ENCODE results near the gene ZNF205. TPM values are rescaled to one million over a fixed set of nuclear protein-coding genes. Genes with fewer than 3 reads are reported as not detected.

The ZNF205 gene
- total and polyA plus RNA-seq, 2 experiments from 2014 or later: 16.6 to 29.1 TPM

DNA sequence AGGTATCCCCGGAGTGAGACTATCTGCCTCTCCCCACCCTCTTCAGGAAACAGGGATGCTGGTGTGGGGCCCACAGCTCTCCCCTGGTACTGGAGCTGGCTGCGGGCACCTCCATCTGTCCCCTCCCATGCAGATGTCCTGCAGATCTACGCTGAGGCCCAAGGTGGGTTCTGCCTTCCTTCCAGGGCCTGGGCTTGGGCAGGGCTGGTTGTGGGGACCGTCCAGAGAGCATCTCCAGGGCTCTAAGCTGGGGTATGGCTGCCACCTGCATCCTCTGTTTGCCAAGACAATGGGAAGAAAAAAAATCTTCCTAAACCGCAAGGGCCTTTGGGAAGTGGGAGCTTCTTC is 35.3 kb downstream of the ZNF205 start:
- Histone ChIP-seq H3K4me2 (no peak overlapping the region), H2AFZ (no peak overlapping the region), H3K4me3 (no peak overlapping the region), H3K4me1 (ENCODE audit: insufficient read depth) (peaks cover 5% of the 10 kb centered on the region; the same call in 1 of the 2 replicates), H3K9me2 (ENCODE audit: insufficient read depth) (no peaks in the 10 kb centered on the region), H3K27ac (ENCODE audit: low read depth) (no peak overlapping the region), H3K79me2 (replicated peaks; ENCODE audit: insufficient read depth) (no peaks in the 10 kb centered on the region), H3K27me3 (ENCODE audit: insufficient read depth) (peaks cover 16% of the 10 kb centered on the region), H3K36me3 (ENCODE audit: insufficient read depth) (no peaks in the 10 kb centered on the region), H3F3A (replicated peaks; ENCODE audit: low read depth) (peaks cover 27% of the 10 kb centered on the region), H4K20me1 (replicated peaks; ENCODE audit: insufficient read depth) (no peaks in the 10 kb centered on the region)
- Mint-ChIP-seq H3K9me3 (peaks cover 9% of the 10 kb centered on the region), H3K27ac (no peak overlapping the region), H3K4me1 (peaks cover 10% of the 10 kb centered on the region), H3K36me3 (ENCODE audit: low read depth) (peaks cover 5% of the 10 kb centered on the region; the same call in 2 of the 3 replicates), H3K27me3 (ENCODE audit: insufficient read depth, low read depth, poor library complexity) (peaks cover 32% of the 10 kb centered on the region), H3K4me3 (no peak overlapping the region)
- ATAC-seq (no peak), DNase-seq (ENCODE audit: low spot score) (no peak)
- TF ChIP-seq CREB1 (CRISPR knock-in tag; IDR thresholded peaks at IDR 0.05; ENCODE audit: low read depth) (no peak), EZH2phosphoT487 (IDR thresholded peaks at IDR 0.05; ENCODE audit: unreplicated experiment) (no peak), JUNB (IDR thresholded peaks at IDR 0.05; ENCODE audit: unreplicated experiment) (no peak), ZNF331 (CRISPR knock-in tag; IDR thresholded peaks at IDR 0.05; ENCODE audit: low read depth) (no peak), POLR2AphosphoS5 (IDR thresholded peaks at IDR 0.05; ENCODE audit: low read depth) (no peak), NANOG (IDR thresholded peaks at IDR 0.05; ENCODE audit: borderline replicate concordance) (no peak), STAT1 (IDR thresholded peaks at IDR 0.05; ENCODE audit: unreplicated experiment) (no peak), ETS1 (IDR thresholded peaks at IDR 0.05) (no peak), EZH2 (IDR thresholded peaks at IDR 0.05; ENCODE audit: low read depth, unreplicated experiment) (no peak)
- TF ChIP-seq, protein P1, sequence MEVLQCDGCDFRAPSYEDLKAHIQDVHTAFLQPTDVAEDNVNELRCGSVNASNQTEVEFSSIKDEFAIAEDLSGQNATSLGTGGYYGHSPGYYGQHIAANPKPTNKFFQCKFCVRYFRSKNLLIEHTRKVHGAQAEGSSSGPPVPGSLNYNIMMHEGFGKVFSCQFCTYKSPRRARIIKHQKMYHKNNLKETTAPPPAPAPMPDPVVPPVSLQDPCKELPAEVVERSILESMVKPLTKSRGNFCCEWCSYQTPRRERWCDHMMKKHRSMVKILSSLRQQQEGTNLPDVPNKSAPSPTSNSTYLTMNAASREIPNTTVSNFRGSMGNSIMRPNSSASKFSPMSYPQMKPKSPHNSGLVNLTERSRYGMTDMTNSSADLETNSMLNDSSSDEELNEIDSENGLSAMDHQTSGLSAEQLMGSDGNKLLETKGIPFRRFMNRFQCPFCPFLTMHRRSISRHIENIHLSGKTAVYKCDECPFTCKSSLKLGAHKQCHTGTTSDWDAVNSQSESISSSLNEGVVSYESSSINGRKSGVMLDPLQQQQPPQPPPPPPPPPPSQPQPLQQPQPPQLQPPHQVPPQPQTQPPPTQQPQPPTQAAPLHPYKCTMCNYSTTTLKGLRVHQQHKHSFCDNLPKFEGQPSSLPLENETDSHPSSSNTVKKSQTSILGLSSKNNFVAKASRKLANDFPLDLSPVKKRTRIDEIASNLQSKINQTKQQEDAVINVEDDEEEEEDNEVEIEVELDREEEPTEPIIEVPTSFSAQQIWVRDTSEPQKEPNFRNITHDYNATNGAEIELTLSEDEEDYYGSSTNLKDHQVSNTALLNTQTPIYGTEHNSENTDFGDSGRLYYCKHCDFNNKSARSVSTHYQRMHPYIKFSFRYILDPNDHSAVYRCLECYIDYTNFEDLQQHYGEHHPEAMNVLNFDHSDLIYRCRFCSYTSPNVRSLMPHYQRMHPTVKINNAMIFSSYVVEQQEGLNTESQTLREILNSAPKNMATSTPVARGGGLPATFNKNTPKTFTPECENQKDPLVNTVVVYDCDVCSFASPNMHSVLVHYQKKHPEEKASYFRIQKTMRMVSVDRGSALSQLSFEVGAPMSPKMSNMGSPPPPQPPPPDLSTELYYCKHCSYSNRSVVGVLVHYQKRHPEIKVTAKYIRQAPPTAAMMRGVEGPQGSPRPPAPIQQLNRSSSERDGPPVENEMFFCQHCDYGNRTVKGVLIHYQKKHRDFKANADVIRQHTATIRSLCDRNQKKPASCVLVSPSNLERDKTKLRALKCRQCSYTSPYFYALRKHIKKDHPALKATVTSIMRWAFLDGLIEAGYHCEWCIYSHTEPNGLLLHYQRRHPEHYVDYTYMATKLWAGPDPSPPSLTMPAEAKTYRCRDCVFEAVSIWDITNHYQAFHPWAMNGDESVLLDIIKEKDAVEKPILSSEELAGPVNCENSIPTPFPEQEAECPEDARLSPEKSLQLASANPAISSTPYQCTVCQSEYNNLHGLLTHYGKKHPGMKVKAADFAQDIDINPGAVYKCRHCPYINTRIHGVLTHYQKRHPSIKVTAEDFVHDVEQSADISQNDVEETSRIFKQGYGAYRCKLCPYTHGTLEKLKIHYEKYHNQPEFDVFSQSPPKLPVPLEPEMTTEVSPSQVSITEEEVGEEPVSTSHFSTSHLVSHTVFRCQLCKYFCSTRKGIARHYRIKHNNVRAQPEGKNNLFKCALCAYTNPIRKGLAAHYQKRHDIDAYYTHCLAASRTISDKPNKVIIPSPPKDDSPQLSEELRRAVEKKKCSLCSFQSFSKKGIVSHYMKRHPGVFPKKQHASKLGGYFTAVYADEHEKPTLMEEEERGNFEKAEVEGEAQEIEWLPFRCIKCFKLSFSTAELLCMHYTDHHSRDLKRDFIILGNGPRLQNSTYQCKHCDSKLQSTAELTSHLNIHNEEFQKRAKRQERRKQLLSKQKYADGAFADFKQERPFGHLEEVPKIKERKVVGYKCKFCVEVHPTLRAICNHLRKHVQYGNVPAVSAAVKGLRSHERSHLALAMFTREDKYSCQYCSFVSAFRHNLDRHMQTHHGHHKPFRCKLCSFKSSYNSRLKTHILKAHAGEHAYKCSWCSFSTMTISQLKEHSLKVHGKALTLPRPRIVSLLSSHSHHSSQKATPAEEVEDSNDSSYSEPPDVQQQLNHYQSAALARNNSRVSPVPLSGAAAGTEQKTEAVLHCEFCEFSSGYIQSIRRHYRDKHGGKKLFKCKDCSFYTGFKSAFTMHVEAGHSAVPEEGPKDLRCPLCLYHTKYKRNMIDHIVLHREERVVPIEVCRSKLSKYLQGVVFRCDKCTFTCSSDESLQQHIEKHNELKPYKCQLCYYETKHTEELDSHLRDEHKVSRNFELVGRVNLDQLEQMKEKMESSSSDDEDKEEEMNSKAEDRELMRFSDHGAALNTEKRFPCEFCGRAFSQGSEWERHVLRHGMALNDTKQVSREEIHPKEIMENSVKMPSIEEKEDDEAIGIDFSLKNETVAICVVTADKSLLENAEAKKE (CRISPR knock-in tag; IDR thresholded peaks at IDR 0.05): no peak
- TF ChIP-seq, protein P2, sequence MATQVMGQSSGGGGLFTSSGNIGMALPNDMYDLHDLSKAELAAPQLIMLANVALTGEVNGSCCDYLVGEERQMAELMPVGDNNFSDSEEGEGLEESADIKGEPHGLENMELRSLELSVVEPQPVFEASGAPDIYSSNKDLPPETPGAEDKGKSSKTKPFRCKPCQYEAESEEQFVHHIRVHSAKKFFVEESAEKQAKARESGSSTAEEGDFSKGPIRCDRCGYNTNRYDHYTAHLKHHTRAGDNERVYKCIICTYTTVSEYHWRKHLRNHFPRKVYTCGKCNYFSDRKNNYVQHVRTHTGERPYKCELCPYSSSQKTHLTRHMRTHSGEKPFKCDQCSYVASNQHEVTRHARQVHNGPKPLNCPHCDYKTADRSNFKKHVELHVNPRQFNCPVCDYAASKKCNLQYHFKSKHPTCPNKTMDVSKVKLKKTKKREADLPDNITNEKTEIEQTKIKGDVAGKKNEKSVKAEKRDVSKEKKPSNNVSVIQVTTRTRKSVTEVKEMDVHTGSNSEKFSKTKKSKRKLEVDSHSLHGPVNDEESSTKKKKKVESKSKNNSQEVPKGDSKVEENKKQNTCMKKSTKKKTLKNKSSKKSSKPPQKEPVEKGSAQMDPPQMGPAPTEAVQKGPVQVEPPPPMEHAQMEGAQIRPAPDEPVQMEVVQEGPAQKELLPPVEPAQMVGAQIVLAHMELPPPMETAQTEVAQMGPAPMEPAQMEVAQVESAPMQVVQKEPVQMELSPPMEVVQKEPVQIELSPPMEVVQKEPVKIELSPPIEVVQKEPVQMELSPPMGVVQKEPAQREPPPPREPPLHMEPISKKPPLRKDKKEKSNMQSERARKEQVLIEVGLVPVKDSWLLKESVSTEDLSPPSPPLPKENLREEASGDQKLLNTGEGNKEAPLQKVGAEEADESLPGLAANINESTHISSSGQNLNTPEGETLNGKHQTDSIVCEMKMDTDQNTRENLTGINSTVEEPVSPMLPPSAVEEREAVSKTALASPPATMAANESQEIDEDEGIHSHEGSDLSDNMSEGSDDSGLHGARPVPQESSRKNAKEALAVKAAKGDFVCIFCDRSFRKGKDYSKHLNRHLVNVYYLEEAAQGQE (IDR thresholded peaks at IDR 0.05; ENCODE audit: unreplicated experiment): no peak
